Stimulated activated CD4-positive, alpha-beta T cell treated with anti-CD3 and anti-CD28 coated beads, TNF-alpha, amount 100 ng/mL, for 48 hours (primary cell): Measurements from ENCODE around the gene TLR3.

Source experiments
- DNase-seq, 3 donors: peaks; one replicate each; pipeline ENCODE4 v3.0.0-alpha.2; 2020; ENCODE audit warnings: low read depth in 3 of 3

The TLR3 gene

GRCh38 chr4:186104890-186105646 is 36.1 kb downstream of the TLR3 start:
- no peak for DNase-seq

DNA sequence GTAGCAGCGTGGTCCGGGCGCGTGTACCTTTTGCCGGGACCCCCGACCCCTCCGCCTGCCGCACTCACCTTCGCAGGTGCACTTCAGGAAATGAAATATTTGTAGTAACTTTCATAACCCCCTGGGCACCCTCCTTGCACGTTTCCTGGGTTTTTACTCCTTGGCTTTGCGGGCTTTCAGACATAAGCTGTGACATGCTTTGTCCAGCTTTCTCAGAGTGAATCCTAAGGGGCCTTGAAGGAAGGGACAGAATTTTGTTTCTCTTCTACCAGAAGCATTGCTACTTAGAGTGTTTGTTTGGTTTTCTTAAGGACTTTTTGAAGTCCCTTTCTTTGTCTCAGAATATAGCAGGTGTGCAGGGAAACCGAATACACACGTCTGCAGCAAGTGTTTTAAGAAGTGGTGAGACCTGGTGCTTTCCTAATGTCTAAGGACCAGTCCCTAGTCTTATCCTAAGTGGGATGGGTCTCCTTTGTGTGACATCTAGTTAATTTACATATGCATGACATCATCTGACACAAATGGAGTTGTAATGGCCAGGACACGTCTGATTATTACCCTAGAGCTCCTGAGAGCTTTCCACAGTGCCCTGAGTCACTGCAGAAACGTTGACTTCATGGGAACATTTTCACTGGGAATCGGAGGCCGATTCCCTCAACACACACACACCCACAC is 36.8 kb downstream of the TLR3 start:
- no peak for DNase-seq

- DNase-seq: no peak
Observed at GRCh38 chr4:186107947-186108346, 39.0 kb downstream of the TLR3 start.

- DNase-seq: no peak
Observed at GRCh38 chr4:186108391-186108790, 39.4 kb downstream of the TLR3 start.

DNA sequence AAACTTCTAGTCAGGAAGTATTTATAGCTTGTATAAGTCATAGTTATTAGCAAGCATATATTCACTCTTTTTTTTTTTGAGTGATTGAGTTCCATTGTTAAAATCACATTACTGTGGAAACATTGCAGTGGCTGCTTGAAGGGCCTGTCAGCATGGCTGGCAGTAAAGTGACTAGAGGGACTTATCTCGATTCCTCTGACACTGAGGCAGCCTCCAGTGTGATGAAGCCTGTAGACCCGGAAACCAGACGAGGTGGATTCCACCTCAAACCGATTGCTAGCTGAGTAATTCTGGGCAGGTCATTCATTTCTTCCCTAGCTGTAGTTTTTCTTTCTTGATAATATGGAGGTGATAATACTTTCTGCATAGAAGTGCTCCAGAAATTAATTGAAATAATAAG is 40.3 kb downstream of the TLR3 start:
- DNase-seq: no peak

GRCh38 chr4:186116697-186117096 is 47.7 kb downstream of the TLR3 start:
- DNase-seq: no peak

DNA sequence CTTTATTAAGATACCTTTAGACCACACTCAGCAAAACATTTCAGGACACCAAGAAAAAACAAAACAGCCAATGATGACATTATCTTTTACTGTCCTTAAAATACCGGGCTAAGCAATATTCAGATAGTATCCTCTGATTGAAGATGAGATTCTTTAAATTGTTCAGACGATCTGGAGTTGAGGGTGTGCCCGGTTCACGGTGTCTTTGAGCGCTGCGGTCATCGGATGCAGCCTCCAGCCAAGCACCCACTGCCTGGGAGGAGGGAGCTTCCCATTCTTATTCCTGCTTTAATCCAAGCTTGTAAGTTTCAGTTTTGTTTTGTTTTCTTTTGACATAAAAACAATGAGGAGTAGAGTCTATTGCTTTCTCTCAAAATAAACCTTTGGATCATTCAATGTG is 49.6 kb downstream of the TLR3 start:
- no peak for DNase-seq

GRCh38 chr4:186121057-186121456 is 52.1 kb downstream of the TLR3 start:
- DNase-seq: no peak

DNA sequence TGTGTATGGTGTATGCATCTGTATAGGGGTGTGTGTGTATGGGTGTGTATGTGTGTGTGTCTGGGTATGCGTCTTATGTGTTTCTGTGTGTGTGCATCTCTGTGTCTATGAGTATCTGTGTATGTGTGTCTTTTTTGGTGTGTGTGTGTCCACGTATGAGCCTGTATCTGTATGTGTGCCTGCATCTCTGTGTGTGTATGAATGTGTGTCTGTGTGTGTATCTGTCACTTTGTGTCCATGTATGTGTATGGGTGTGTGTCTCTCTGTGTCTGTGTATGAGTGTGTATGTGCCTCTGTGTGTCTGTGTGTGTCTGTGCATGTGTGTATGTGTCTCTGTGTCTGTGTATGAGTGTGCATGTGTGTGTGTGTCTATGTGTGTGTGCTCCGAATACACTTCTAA is 59.9 kb downstream of the TLR3 start:
- no peak for DNase-seq

GRCh38 chr4:186131935-186132334 is 63.0 kb downstream of the TLR3 start:
- no peak for DNase-seq

DNA sequence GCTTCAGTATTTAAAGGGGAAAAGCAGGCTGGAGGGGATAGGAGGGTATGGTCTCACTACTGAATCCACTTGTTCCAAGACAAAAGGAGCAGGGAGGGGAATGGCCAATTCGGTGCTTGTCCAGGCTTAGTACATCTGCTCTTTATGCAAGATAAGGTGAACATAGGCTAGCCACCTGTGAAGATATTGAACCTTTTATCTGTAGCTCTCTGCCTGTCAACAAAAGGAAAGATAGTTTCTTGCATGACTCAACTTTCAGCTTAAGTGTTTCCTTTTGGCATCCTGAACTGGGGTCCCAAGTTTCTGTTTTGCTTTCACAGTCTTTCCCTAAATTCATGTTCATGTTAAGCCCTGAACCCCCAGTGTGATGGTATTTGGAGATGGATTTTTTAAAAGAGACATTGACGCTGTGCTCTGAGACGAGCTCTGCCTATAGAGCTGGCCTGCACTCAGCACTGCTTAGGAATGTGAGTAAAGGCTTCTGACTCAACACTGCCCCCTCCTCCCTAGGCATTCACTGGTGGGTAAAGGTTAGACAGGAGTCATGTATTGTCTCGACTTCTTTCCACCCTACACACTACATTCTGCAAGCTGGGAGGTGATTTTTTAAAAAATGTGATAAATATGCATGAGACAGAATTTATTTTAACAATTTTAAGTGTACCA is 63.8 kb downstream of the TLR3 start:
- no peak for DNase-seq

DNA sequence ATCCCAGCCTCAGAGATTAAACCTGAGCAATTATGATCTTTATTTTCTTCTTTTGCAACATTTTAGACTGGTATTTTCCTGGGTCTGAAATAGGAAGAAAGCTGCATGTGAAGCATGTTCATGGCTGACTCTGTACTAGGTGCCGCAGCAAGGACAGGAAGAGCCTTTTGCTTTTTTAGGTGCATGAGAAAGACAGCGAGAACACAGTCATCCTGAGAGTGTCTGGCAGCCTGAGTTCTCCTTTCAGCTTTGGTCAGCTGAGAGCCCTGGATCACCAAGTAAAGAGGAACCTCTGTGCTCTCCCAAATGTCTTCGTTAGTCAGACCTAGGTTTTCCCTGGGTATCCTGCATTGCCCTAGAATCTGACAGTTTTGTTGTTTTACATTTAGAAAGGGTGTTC is 65.3 kb downstream of the TLR3 start:
- DNase-seq: no peak

DNA sequence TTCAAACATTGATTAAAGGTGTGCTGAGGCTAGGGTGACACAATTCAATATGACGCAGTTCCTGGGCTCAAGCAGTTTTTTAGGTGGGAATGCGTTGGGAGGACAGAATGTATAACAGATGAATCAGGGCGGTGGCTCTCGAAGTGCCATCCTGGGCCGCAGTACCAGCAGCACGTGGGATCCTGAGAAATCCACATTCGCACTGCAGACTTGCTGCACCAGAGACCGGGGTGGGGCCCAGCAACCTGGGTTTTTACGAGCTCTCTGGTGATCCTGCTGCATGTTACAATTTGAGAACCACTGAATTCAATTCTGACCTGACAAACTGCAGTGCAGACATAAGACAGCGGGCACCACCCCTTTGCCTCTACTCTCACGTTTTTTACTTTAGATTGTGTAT is 65.9 kb downstream of the TLR3 start:
- DNase-seq: no peak

- DNase-seq: no peak
Observed at GRCh38 chr4:186137196-186137794, 68.3 kb downstream of the TLR3 start.
